Uterus (tissue), 4 donors: ENCODE measurements around the gene TAMM41. TPM values are rescaled to one million over a fixed set of nuclear protein-coding genes. Genes with fewer than 3 reads are reported as not detected.

Experiments used
- DNase-seq, 2 donors: peaks; one replicate each; pipeline ENCODE4 v3.0.0-alpha.2; 2019 to 2020
- H3K27ac ChIP-seq, 2 donors: fragments of 200-600 bp; sonication (generic); 1 replicate in 1 of 2; 2 replicates in 1 of 2; pipeline ENCODE4 v1.5.1; 2016 to 2018
- H3K27me3 ChIP-seq, 2 donors: fragments of 200-600 bp; sonication (generic); one replicate each; pipeline ENCODE4 v1.5.1; 2018 to 2019; ENCODE audit warnings: control low read depth in 1 of 2
- H3K36me3 ChIP-seq, 2 donors: fragments of 200-600 bp; sonication (generic); one replicate each; pipeline ENCODE4 v1.5.1; 2019; ENCODE audit warnings: control low read depth in 1 of 2
- H3K4me1 ChIP-seq, 2 donors: fragments of 200-600 bp; sonication (generic); one replicate each; pipeline ENCODE4 v1.5.1; 2018 to 2019; ENCODE audit warnings: control low read depth in 1 of 2
- H3K4me3 ChIP-seq, 2 donors: fragments of 200-600 bp; sonication (generic); 1 replicate in 1 of 2; 2 replicates in 1 of 2; pipeline ENCODE4 v1.5.1; 2018 to 2019; ENCODE audit warnings: mild to moderate bottlenecking in 1 of 2
- H3K9me3 ChIP-seq, 2 donors: fragments of 200-600 bp; sonication (generic); one replicate each; pipeline ENCODE4 v1.5.1; 2019; ENCODE audit warnings: control low read depth in 1 of 2
- CTCF ChIP-seq, 4 experiments: fragments of 200-600 bp in 2 of 4; fragments of 450-650 bp in 2 of 4; sonication (generic) in 2 of 4; IDR thresholded peaks; one replicate each; pipeline ENCODE4 v1.5.1; 2016 to 2019; ENCODE audit warnings: antibody characterized with exemption in 4 of 4, mild to moderate bottlenecking in 2 of 4, moderate library complexity in 1 of 4
- POLR2A ChIP-seq, 2 donors: fragments of 450-650 bp; IDR thresholded peaks; one replicate each; pipeline ENCODE4 v1.6.1; 2016; ENCODE audit warnings: antibody characterized with exemption in 2 of 2, mild to moderate bottlenecking in 1 of 2, moderate library complexity in 1 of 2
- intact Hi-C: fragments of 100-400 bp; cut with DNase I; formaldehyde crosslinking; loops from one replicate; pipeline ENCODE4 v1.15.1; 2023; ENCODE audit warnings: low total_unique reads
- total RNA-seq, 4 donors: library from RNA; depleted of rRNA in 3 of 4; stranded (reverse); fragments of >200 nt in 3 of 4; gene quantifications; one replicate each; pipeline versions ENCODE4 v1.1.0 to v1.2.4, GENCODE V29; 2014 to 2023
- donor health status: DM: yes; HTN: yes; CAD: no.

Gene TAMM41
- total RNA-seq, 4 donors from 2014 or later, result 4.9 to 34.6 (median 25.6) TPM

GRCh38 chr3:11825301-11825700 is 21.4 kb downstream of the TAMM41 start:
- intact Hi-C loops, result no loop called here
- H3K36me3 ChIP-seq, result no peaks in the 10 kb centered on the region

GRCh38 chr3:11820531-11821041 is 26.1 kb downstream of the TAMM41 start:
- no peak overlapping the region for H3K27ac ChIP-seq
- no peak overlapping the region for H3K4me3 ChIP-seq
- TF ChIP-seq POLR2A (IDR thresholded peaks at IDR 0.05) (no peak), CTCF (IDR thresholded peaks at IDR 0.05) (no peak)
- H3K4me1 ChIP-seq, result no peaks in the 10 kb centered on the region
- intact Hi-C loops, result no loop called here
- DNase-seq, result no peak
- no peaks in the 10 kb centered on the region for H3K9me3 ChIP-seq
- H3K36me3 ChIP-seq, result no peaks in the 10 kb centered on the region
- H3K27me3 ChIP-seq, result no peaks in the 10 kb centered on the region

More at GRCh38 chr3:11825301-11825700, 21.4 kb downstream of the TAMM41 start:
- Histone ChIP-seq H3K4me1 (no peaks in the 10 kb centered on the region), H3K27me3 (no peaks in the 10 kb centered on the region), H3K27ac (no peak overlapping the region), H3K4me3 (no peak overlapping the region), H3K9me3 (no peaks in the 10 kb centered on the region)
- DNase-seq, result no peak
- TF ChIP-seq POLR2A (IDR thresholded peaks at IDR 0.05) (no peak), CTCF (IDR thresholded peaks at IDR 0.05) (no peak)

GRCh38 chr3:11819146-11819689 is 27.5 kb downstream of the TAMM41 start:
- no peak for DNase-seq
- H3K27me3 ChIP-seq, result no peaks in the 10 kb centered on the region
- TF ChIP-seq POLR2A (IDR thresholded peaks at IDR 0.05), result no peak
- TF ChIP-seq CTCF (IDR thresholded peaks at IDR 0.05), result no peak
- H3K4me1 ChIP-seq, result no peaks in the 10 kb centered on the region
- intact Hi-C loops, result no loop called here
- no peak overlapping the region for H3K27ac ChIP-seq
- no peaks in the 10 kb centered on the region for H3K36me3 ChIP-seq
- H3K9me3 ChIP-seq, result no peaks in the 10 kb centered on the region
- no peak overlapping the region for H3K4me3 ChIP-seq

DNA sequence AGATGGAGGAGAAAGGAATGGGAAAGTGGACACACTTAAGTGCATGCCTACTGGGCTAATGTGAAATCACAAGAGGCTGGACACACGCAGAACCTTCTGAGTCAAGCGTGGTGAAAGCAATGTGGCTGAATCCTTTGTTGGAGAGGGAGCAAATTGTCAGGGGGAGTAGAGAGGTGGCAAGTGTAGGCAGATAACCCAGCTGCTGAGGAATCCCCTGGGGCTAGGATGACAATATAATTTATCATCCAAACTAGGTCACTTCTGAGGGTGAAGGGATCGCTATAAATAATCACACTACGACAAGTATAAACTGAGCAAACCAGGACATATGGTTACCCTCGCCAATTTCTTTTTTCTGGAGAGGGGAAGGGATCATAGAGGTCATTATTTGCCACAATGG is 28.7 kb downstream of the TAMM41 start:
- intact Hi-C loops, result no loop called here
- no peaks in the 10 kb centered on the region for H3K36me3 ChIP-seq
- H3K4me3 ChIP-seq, result no peak overlapping the region

More for the DNA sequence above, 28.7 kb downstream of the TAMM41 start:
- no peak overlapping the region for H3K27ac ChIP-seq
- no peak for TF ChIP-seq POLR2A (IDR thresholded peaks at IDR 0.05)
- TF ChIP-seq CTCF (IDR thresholded peaks at IDR 0.05), result no peak
- no peaks in the 10 kb centered on the region for H3K27me3 ChIP-seq
- DNase-seq, result no peak
- H3K9me3 ChIP-seq, result no peaks in the 10 kb centered on the region
- H3K4me1 ChIP-seq, result no peaks in the 10 kb centered on the region
